Measurements from ENCODE around the gene PI3. TPM values are rescaled to one million over a fixed set of nuclear protein-coding genes. Genes with fewer than 3 reads are reported as not detected.

Gene PI3
- total and polyA plus RNA-seq, 2 of the 8 experiments (the other 6 are each of a cell fraction or from before 2014, with no cell fraction given) = not detected

DNA sequence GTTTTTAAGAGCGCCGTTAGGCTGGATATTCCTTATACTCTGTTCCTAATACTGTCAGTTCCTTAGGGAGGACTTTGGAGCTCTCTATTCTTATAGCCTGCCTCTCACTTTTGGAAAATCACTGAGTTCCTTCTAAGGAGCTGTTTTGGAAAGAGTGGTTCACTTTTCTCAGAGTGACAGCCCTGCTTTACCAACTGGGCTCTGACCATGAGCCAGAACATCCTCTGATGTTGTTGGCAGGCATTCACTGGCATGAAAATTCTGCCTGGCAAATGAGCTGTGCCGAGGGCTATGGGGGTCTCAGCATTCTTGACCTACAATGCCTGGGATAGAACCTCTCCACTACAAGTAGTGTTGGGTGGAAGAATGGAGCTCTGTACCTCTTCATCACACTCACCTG lies 17.2 kb downstream of the PI3 start:
- no peak for FAIRE-seq
- TF ChIP-seq KDM5A (IDR thresholded peaks at IDR 0.05; ENCODE audit: low read length) = no peak
- no peak for TF ChIP-seq ATF3 (IDR thresholded peaks at IDR 0.05; ENCODE audit: insufficient read depth, low read depth, low read length)

More for the DNA sequence above, 17.2 kb downstream of the PI3 start:
- no peak overlapping the region for H3K4me3 ChIP-seq (ENCODE audit: extremely low read depth in 1 of 4, insufficient read depth in 2 of 4, low read depth in 3 of 4, low read length in 4 of 4)
- no peak overlapping the region for H3K14ac ChIP-seq (ENCODE audit: insufficient read length)
- no peaks in the 10 kb centered on the region for H3K27me3 ChIP-seq (replicated peaks in 1 of 4; ENCODE audit: control insufficient read depth in 3 of 4, extremely low read depth in 1 of 4, insufficient read depth in 3 of 4, low read length in 3 of 4)
- CTCF ChIA-PET (ENCODE audit: partially characterized antibody) = no interaction called here
- no peaks in the 10 kb centered on the region for H3K9me3 ChIP-seq (ENCODE audit: insufficient read depth in 2 of 2, low read depth in 1 of 2, low read length in 1 of 2)
- H2BK12ac ChIP-seq (ENCODE audit: low read depth, low read length) = no peak overlapping the region
- H4K91ac ChIP-seq (replicated peaks; ENCODE audit: insufficient read length, low read length) = no peak overlapping the region
- H2BK15ac ChIP-seq (ENCODE audit: low read length) = no peak overlapping the region
- POLR2A ChIA-PET (ENCODE audit: partially characterized antibody) = no interaction called here
- H3K79me1 ChIP-seq (ENCODE audit: low read depth, low read length) = no peaks in the 10 kb centered on the region
- no peak overlapping the region for H4K8ac ChIP-seq (ENCODE audit: extremely low read depth, insufficient read depth, low read length)
- H3K36me3 ChIP-seq (ENCODE audit: control insufficient read depth in 2 of 4, insufficient read depth in 4 of 4, low read length in 3 of 4) = no peaks in the 10 kb centered on the region
- H3K23ac ChIP-seq (ENCODE audit: insufficient read length) = no peak overlapping the region
- H4K5ac ChIP-seq (ENCODE audit: insufficient read length, low read depth, low read length) = no peak overlapping the region
- no peak for DNase-seq (ENCODE audit: low read depth in 1 of 2, low spot score in 2 of 2)
- H2BK5ac ChIP-seq (ENCODE audit: low read depth, low read length) = no peak overlapping the region
- H3K4me2 ChIP-seq (ENCODE audit: insufficient read depth in 1 of 2, low read depth in 2 of 2, low read length in 2 of 2) = no peak overlapping the region
- no peak overlapping the region for H3K18ac ChIP-seq (ENCODE audit: extremely low read depth, low read length)
- no peak overlapping the region for H2AK5ac ChIP-seq (ENCODE audit: low read depth, low read length)
- no peaks in the 10 kb centered on the region for H3K4me1 ChIP-seq (replicated peaks in 1 of 4; ENCODE audit: control insufficient read depth in 3 of 4, insufficient read depth in 4 of 4, low read length in 3 of 4)
- no peak overlapping the region for H3K27ac ChIP-seq (ENCODE audit: low read depth, low read length)
- no peak overlapping the region for H2AFZ ChIP-seq (ENCODE audit: low read length)
- no peak overlapping the region for H2BK20ac ChIP-seq (ENCODE audit: low read length)
- no peak overlapping the region for H3K56ac ChIP-seq (replicated peaks; ENCODE audit: insufficient read length, low read depth, low read length)
- no peaks in the 10 kb centered on the region for H3K79me2 ChIP-seq (ENCODE audit: control insufficient read depth in 1 of 2, insufficient read depth in 2 of 2, low read length in 2 of 2)
- 86% methylated on average over 3 of the region's 3 CpGs; no CpG with 5 or more reads in 1 of the 2 experiments for WGBS, 2 experiments (ENCODE audit: extremely low coverage in 1 of 2, insufficient coverage in 1 of 2, insufficient read length in 1 of 2, insufficient replicate concordance in 2 of 2, low coverage in 1 of 2, low lambda C conversion rate in 2 of 2, missing lambda C conversion rate in 1 of 2)
- no peak overlapping the region for H3K9ac ChIP-seq (replicated peaks in 1 of 4; ENCODE audit: extremely low read depth in 1 of 4, low read depth in 3 of 4, low read length in 3 of 4)
- no peaks in the 10 kb centered on the region for H3K23me2 ChIP-seq (ENCODE audit: low read depth, low read length)
- H4K20me1 ChIP-seq (replicated peaks in 1 of 2; ENCODE audit: control insufficient read depth in 1 of 2, insufficient read depth in 2 of 2, low read length in 2 of 2) = no peaks in the 10 kb centered on the region
- no peak overlapping the region for H3K4ac ChIP-seq (replicated peaks; ENCODE audit: insufficient read length, low read depth, low read length)
- H2BK120ac ChIP-seq (replicated peaks; ENCODE audit: low read depth, low read length) = no peak overlapping the region
